ENCODE results near the gene IFITM10.
A peak's percentile ranks its signal among the peaks of the same experiment; 100 is the strongest.

Gene IFITM10

DNA sequence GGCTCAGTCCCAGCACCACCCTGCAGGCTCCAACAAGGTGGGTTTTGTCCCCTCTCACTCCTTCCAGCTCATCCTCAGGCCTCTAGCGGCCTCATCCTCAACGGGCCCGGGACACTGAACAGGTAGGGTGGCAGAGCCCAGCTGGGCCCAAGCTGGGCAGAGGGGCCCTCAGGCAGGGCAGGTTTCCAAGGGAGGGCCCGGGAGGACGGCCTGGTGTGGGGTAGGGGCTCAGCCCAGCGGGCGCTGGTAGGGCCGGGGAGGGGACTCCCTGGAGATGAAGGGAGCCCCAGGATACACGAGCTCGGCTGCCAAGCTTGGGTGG, 2.5 kb upstream of the IFITM10 start:
- no peak for DNase-seq

DNA sequence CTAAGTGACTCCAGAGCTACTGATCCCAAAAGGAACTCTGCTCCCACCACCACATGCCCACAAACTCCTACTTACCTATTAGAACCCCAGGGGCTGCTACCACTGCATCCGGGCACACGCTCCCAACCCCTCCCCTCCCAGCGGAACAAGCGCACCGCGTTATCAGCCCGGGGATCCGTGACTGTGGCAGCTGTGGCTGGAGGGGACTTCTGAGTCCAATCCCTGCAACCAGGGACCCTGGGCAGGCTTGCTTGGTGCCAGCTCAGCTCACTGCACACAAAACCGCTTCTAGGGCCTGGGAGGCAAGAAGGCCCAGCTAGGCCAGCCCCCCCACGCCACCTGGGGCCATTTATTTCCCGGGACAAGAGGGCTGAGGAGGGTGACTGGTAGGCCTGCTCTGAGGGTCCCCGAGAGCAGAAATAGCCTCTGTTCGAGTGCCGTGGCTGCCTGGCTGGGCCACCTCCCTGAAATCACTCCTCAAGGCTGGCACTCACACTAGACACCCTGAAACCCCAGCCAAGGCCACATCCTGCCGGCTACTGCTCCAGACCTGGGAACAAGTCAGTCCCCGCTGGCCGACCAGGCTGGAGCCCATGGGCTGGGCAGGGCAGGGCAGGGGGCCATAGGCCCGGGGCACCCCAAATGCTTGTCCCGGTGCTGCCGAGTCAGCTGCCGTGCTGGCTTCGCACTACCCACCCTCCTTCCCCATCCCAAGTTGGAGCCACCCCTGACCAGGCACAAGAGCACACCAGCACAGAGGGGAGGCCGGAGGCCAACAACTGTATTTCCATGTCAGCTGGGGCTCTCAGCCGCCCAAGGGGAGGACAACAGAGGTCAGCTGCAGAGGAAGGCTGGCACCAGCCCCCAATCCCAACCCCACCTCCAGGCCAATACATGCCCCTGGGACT, 1.9 kb upstream of the IFITM10 start:
- peak in 2 of 4 experiments; percentile 12 to 15 for DNase-seq

DNA sequence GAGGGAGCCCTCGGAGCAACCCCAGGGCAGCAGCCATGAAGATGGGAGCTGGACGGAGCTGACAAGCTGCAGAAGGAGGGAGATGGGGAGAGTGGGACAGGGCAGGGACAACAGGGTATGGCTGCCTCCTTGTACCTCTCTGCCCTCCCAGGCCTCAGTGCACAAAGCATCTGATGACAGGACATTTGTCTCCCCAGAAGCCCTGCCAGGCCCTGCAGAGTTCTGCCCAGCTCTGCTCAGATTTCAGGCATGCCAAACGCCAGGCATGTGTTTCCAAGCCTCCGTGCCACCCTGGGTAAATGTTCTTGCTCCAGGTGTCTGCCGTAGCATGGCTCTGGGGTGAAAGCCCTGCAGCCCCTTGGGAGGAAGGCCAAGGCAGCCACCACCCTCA, 1.1 kb upstream of the IFITM10 start:
- no peak for DNase-seq

DNA sequence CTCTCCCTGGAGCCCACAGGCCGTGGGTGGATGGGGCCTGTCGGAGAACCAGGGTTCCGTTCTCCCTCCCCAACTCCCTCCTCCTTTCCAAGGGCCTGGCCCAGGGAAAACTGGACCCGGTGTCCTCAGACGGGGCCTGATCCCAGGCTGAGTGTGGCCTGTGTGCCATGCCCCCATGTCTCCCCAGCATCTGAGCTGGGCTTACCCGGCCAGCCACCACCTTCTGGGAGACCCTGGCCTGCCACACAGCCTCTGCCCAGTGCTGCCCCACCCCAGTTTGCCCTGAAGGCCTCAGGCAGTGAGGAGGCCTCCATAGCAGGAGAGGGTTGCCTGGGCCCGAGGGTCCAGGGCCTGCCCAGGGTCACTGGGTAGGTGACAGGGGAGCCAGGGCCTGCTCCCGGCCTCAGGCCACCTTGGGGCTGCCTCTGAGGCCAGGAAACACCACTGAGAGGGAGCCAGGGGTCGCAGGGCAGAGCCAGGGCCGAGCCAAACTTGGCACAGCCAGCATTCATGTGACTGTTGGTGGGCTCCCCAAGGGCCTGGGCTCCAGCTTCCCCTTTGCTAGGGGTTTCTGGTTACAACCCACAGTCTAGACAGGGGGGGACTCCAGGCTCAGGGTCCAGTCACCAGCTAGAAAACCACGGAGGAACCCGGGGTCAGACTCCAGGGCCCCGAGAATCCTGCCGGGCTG, 590 bp upstream of the IFITM10 start:
- DNase-seq = peak in 3 of 4 experiments; percentile 43 to 48 (median 45)

DNA sequence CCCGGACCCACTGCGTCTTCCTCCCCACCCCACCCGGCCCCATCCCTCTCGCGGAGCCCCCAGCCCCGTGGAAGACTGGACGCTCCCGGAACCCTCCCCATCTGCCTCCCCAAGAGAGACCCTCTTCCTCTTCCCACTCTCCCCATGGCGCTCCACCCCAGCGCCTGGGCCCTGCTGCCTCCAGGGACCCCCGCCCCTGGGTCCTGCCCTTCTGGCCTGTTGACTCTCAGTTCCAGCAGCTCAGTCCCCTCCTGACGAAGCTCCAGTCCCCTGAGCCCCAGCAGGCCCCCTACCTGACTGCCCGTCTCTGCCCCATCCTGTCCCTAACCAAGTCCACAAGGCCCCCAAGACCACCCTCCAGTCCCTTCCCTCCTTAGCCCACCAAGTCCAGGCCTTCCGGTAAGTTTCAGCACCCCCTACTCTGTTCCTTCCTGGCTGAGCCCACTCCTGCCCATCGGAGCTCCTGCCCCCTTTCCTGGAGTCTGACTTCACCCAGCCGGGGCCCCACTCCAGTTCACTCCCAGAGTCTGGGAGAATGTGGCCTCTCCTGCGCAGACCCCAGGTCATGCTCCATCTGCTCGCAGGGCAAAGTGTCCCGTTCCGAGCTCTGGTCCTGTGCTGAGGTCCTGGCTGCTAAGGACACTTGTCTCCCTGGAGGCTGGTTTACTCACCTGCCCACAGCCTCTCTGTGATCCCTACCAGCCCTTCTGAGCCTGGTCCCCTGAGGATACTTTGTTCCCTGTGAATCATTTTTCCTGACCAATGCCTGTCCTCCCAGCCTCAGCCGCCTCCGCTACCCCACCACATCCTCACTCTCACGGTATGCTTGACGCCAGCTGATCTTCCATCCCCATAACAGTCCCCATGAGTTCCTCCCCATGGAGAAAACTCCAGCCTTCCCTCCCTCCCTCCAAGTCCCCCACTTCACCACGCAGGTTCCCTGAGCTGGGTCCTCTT, 722 bp downstream of the IFITM10 start:
- DNase-seq = peak; percentile 71 to 79 (median 72)

DNA sequence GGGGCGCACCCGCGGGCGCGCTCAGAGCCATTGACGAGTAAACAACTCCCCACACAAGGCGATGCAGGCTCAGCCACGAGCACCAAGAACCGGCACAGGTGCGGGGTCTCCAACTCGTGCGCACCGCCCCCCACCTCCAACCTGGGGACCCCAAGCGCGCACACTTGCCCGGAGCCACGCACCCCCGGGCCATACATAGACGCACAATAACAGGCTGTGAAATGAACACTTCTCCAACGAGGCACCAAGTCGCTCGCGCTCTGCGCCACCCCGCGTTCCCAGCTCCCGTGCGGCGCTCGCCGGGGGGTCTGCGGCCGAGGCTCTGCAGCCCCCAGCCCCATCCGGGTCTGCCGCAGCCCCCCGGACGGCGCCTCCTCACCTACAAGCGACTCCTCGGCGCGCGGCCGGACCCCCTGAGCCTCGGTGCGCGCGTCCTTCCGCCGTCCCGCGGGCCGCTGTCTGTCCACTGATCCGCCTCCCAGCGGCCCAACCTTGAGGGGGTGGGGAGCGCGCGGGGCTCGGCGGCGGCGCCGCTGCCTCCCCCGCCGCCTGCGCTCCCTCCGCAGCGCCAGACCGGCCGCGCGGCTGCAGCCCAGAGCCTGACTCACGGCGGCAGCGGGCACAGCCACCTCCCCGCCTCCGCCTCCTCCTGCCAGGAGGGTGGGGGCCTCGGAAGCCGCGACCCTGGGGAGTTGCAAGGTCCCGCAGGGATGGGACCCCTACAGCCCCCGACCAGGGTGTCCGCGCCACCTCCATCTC, 1.6 kb downstream of the IFITM10 start:
- peak; percentile 58 to 83 (median 72) for DNase-seq

DNA sequence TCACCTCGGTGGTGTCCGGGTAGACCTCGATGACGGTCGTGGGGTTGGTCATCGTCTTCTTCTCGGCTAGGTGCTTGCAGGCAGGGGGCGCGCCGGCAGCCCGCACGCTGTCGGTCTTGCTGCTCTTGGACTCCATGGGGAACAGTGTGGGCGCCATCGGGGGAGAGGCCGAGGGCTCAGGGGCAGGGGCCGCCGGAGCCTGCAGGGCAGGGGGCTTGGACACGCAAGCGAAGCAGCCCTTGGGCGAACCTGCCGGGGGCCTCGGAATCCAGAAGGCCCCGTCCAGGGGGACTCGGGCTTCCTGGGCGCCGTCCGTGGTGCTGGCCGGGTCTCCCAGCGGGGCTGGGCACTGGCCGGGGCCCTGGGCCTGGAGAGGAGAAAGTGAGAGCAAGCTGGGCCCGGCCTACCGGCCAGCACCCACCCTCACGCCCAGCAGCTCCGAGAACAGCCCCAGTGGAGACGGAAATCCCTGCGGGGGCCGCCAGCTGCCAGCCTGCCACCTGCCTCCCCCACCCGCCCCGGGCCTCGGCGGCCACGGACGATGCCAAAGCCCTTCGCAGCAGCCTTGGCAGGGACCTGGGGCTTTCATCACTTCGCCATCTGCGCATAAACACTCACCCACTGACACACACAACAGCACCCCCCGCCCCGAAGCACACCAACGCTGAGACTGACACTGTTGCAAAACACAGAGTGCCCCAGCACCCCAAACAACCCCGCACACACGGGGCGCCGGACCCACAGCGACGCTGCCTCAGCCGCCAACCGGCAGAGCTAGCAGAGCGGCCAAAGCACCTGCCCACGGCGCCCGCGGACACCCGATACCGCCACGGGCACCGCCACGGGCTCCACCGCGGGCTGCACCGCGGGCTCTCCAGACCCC, 2.4 kb downstream of the IFITM10 start:
- DNase-seq = peak; percentile 33 to 62 (median 48)

DNA sequence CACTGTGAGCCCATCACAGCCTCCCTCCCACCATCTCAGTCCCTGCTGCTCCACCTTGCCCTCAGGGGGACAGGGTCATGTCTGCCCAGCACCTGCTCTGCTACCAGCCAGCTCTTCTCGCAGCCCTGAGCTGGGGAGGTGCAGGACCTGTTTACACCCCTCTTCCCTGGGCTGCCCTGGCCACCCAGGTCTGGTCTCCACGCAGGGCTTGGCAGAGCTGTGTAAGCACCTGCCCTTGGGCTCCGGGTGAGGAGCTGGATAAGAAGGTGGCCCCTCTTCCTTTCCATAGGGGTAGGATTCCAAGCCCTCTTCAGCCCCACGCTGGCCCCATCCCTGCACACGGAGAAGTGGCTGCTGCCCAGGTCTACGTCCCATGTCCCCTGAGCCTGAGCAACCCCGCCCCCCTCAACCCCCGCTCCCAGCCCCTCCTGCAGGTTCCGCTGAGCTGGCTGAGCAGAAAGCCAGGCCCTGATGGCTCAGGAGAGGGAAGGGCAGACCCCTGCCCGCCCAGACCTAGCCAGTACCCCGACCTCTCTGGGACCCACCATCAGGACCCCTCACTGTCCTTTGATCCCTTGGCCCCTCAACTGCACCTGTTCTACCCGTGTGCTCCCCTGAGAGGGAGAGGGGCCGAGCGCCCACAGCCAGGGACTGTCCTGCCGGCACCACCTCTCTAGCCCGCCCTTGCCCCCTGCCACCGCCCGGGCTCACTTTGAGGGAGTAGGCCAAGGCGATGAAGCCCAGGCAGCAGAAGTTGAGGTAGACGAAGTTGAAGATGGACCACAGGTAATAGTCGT, 3.2 kb downstream of the IFITM10 start:
- DNase-seq = peak in 2 of 4 experiments; percentile 3 to 13

DNA sequence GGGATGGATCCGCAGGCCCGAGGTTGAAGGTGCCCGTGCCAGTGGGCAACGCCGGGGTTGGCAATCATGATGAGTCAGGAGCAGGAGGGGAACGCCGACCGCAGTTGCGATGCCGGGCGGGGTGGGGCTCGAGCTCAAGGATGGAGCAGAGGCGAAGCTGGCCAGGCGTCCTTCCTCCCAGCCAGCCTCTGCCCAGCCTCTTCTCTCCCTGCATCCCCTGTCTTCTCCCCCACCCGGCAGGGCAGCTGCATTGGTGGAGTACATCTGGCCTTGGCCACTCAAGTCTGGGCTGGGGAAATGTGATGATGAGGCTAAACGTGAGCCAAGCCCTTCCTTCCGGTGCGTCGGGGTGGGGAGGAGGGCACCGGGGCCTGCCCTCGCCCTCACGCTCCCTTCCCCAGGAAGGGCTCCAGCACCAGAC, 3.9 kb downstream of the IFITM10 start:
- peak; percentile 42 to 63 (median 54) for DNase-seq

DNA sequence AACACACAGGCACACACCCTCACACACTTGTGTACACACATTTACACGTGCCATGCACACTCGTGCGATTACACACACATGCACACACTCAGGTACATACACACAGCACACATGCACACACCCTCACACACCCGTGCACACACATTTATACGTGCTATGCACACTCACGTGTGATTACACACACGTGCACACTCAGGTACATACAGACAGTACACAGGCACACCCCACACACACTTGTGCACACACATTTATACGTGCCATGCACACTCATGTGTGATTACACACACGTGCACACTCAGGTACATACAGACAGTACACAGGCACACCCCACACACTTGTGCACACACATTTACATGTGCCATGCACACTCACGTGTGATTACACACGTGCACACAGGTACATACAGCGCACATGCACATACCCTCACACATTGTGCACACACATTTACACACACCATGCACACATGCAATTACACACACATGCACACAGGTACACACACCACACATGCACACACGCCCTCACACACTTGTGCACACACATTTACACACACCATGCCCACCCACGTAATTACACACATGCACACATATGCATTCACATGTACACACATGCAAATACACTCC, 4.6 kb downstream of the IFITM10 start:
- peak in 2 of 4 experiments; percentile 10 to 22 for DNase-seq

DNA sequence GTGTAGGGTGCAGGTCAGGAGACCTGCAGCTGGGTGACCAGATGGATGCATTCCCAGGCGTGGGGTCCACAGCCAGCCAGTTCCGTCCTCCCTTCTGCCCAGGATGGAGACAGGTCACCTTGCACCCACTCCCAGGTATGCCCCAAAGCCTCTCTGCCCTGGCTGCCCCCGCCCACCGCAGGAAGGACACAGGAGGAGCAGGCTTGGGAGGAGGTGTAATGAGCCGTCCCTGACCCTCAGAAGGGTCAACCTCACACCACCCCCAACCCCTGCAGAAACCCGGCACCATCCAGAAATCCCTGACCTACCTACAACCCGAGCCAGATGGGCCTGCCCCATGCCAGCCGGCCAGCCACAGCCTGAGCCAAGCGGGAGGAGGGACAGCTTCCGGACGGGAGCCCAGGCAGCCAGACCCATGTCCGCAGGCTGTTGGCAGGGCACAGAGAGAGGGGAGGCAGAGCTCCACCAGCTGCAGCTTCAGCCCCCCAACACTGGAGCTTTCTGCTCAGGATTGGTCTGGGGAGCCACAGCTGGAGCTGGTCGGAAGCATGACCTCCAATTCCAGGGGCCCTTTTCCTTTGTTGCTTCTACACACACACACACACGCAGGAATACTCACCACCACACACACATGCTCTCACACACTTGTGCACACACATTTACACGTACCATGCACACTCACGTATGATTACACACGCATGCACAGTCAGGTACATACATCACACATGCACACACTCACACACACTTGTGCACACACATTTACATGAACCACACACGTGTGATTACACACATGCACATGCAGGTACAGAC, 5.3 kb downstream of the IFITM10 start:
- DNase-seq = peak in 1 of 4 experiments; percentile 13

DNA sequence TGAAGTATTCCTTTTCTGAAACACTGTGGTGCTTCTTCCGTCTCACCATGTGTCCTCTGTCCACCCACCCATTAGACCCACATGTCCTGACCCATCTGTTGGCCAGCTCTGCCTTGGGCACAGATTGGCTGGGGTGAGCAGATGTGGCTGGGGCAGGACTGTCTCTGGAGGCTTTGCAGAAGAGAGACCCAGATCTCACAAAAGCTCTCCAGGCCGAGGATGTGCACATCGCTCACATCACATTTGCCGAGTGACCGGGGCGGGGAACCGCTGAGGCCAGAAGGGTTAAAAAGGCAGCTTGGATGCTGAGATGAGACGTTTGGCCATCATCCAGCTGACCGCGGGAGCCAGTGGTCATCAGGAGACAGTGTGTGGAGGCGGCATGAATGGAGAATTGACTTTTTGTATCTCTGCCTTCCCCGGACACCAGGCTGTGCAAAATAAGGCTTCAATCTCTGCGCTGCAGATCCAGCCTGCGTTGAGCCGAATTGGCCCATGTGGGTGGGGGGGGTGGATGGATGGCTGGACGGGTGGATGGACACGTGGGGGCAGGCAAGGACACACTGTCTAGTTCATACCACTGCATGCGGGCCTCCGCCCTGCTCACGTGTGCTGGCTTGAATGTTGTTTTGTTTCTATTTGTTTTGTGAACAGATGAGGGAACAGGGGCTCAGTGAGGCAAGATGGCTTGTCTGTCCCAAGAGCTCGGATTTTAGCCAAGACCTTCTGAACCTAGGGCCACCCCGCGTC, 6.1 kb downstream of the IFITM10 start:
- DNase-seq = peak in 3 of 4 experiments; percentile 9 to 17 (median 13)

DNA sequence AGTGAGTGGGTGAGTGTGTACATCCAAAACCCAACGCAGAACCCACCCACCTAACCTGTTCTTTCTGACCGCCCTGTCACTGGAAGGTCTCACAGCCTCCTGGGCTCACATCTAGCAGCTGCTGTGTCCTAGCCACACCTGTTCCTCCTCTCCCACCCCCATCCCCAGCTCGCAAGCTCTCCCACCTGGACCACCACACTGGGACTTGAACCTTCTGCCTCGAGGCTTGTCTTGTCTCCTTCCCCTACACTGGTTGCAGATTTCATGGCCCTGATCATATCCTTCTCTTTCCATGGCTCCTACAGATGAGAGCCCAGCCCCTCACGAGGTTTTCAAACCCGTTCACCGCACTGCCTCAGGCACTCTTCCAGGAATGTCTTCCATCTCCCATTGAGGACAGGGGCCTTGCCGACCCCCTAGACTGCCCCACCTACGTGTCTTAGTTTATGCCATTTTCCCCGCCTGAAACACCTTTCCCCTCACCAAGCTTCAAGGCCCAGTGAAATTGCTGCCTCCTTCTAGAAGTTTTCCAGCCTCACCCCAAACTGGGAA, 6.7 kb downstream of the IFITM10 start:
- peak in 3 of 4 experiments; percentile 8 to 22 (median 13) for DNase-seq

DNA sequence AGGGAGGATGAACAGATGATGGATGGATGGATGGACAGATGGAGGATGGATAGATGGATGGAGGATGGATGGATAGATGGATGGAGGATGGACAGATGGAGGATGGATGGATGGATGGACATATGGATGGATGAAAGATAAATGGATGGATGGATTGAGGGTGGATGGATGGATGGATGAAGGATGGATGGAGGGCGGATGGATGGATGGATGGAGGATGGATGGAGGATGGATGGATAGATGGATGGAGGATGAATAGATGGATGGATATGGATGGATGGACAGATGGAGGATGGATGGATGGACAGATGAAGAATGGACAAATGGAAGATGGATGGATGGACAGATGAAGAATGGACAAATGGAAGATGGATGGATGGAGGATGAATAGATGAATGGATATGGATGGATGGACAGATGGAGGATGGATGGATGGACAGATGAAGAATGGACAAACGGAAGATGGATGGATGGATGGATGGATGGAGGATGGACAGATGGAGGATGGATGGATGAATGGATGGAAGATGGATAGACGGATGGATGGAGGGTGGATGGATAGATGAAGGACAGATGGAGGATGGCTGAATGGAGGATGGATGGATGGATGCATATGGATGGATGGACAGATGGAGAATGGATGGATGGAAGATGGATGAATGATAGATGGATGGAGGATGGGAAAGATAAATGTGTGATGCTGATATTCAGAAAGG, 7.4 kb downstream of the IFITM10 start:
- DNase-seq = peak in 1 of 4 experiments; percentile 17

DNA sequence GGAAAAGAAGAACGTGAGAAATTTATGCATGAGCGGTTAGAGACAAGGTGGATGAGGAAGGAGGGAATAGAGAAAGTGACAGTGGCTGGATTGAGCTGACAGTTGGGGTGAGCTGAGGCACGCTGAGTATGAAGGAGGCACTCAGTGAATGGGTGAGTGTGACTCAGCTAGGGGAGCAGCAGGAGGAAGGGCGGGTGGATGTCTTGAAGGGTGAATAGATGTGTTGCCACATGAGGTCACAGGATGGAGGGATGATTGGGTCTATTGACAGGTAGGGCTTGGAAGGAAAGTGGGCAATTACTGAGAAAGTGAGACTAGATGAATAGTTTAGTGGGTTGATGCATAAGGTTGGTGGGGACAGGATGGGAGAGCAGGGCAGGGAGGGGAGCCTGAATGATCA, 8.0 kb downstream of the IFITM10 start:
- peak in 2 of 4 experiments; percentile 22 to 34 for DNase-seq

DNA sequence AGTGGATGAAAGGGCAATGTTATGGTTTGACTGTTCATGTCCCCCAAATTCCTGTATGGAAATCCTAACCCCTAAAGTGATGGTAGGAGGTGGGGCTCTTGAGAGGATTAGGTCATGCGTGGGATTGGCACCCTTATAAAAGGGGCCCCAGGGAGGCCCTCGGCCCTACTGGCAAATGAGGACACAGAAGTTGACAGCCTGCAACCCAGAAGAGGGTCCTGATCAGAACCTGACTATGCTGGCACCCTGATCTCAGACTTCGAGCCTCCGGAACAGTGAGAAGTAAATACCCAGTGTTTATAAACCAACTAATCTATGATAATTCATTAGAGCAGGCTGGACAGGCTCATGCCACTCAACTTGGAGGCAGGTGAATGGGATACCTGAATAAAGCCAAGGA, 8.7 kb downstream of the IFITM10 start:
- DNase-seq = peak in 3 of 4 experiments; percentile 7 to 22 (median 10)
